HG03139 (cell line): ENCODE data around the gene KYAT1.
A peak's percentile ranks its signal among the peaks of the same experiment; 100 is the strongest.

ENCODE experiments used
- ATAC-seq: cut with Tn5 transposase; IDR thresholded peaks from one replicate; pipeline ENCODE4 v1.9.1; 2021; ENCODE audit not compliant: unreplicated experiment

KYAT1 gene

DNA sequence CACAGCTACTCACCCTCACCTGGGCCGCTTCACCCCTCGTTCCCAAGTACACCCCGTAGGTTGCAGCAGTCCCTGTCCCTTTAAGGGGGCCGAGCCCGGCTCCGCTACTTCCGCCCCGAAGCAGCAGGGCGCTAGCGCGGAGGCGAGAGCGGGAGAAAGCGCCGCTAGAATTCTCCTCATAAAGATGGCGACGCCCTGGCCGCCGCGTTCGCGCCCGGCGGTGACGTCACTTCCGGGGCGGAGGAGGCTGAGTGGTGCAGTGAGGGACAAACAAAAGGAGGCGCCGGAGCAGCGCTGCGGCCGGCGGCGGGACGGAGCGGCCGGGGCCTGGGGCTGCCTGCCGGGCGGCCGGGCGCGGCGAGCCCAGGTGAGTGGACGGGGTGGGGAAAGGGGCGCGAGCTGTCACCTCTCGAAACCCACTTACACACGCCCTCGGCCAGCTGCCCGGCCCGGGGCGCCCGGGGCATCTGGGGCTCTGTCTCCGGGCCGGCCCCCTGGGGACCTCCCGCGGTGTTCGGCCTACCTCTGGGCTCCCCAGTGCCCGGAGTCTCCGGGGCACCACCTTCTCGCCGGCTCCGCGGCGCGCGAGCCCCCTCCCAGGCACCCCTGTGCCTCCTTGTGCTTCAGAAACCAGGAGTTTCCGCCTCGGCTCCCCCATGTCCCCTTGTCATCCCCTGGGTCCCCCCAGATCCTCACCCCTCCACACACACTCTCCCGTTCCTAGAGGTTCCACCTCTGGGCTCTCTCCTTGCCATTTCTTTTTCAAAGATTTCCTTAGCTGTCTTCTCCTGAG lies at the start of gene KYAT1, which contains the start of gene LRRC8A:
KYAT1 (minus strand) TSS at position 67 of the 793 bp plus-strand sequence. CDS start 36,545 bp downstream, outside the sequence.
LRRC8A (plus strand) TSS at position 250 of the 793 bp plus-strand sequence. CDS start 25,032 bp downstream, outside the sequence.
- ATAC-seq = peak; percentile 85

DNA sequence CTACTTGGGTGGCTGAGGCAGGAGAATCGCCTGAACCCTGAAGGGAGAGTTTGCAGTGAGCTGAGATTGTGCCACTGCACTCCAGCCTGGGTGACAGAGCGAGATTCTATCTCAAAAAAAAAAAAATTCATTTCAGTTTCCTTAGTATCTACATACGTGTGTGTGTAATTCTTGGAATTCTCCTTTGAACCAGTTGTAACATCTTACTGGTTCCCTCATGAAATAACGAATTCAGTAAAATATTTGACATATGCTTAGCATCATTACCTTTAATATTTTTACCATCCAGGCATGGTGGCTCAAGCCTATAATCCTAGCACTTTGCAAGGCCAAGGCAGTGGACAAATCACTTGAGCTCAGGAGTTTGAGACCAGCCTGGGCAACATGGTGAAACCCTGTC lies 47.8 kb upstream of the KYAT1 start:
- no peak for ATAC-seq

DNA sequence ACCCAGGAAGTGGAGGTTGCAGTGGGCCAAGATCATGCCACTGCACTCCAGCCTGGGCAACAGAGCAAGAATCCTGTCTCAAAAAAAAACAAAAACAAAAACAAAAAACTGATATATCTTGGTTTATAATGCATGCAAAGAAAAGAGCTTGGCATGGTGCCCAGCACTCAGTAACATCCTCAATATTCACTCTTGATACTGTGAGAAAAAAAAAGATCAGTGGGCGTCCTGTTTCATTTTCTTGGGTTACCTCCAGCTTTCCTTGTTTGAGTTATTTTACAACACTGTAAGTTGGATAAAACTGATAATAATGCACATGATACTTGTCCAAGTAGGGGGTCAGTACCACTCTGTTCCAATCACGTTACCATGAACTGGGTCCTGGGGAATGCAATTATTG lies 46.9 kb upstream of the KYAT1 start:
- ATAC-seq = no peak

DNA sequence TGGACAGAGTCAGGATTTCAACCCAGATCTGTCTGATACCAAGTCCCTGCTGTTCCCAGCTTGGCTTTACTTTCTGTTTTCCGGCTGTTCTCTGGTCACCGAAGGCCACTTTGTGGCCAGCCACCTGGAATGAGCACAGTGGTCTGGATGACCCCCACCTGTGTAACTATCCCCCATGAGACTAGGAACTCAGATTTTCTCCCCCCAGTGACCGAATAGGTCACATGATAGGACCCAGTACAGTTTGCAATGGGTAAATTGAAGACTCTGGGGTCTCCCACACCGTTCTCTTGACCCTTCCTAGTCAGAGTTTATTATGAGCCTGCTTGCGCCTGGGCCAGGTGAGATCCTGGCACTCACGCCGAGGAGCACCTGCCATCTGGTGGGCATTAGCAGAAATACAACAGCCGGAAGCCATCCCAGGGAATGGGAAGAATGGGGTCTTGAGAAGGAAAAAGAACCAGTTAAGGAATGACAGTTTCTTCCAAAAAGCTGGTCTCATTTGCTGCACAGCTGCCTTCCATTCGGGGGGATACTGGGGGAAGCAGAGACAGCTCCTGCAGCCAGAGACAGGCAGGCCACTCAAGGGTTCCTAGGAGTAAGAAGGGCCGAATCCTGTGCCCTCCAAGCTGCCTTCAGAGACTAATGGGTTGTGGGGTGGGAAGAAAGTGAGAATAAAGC lies 46.1 kb upstream of the KYAT1 start:
- ATAC-seq = no peak

DNA sequence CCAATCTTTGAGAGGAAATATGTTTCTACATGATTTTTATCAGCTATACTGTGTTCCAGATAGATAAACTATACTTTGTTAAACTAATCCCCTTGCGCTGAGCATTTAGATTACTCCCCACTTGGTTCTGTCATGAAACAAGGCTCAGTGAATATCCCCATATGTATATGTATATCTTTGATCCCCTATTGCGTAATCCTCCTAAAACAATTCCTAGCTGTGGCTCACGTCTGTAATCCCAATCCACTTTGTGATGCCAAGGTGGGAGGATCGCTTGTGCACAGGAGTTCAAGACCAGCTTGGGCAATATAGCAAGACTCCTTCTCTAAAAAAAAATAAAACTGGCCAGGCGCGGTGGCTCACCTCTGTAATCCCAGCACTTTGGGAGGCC lies 41.7 kb upstream of the KYAT1 start:
- no peak for ATAC-seq

DNA sequence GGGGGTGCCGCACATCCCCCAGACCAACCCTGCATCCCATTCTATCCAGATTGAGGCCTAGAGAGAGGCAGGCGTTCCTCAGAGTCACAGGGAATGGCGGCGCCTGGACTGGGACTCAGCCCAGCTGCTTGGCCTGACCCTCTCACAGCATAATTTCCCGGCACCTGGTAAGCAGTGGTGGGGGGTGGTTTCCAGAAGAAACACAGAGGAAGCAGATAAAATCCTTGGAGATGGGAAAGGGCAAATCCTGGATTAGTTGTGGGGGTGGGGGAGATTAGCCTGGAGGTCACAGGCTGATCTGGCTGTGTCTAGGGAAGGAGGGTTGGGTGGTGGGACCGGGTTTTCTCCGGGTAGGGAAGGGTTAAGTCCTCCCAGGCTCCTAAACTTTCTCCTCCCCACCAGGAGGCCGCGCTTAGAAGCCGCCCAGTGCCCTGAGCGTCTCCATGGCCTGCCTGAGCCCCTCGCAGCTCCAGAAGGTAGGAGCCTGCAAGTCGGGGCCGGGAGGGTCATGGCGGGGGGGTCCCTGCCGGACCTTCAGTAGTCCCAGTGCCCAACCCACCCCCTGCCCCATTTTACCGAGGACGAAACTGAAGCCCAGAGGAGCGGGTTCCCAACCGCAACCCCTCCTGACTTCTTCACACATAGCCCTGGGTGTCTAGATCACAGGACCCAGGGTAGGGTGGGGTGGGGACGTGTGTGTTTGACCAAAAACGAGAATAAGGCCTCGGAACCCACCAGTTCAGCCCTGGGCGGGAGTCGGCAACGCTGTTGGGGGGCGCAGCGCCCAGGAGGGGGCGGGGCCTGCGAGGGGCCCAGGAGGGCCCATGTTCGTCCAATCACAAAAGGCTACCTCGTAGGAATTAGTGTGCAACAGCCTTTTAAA lies 40.4 kb upstream of the KYAT1 start:
- no peak for ATAC-seq

DNA sequence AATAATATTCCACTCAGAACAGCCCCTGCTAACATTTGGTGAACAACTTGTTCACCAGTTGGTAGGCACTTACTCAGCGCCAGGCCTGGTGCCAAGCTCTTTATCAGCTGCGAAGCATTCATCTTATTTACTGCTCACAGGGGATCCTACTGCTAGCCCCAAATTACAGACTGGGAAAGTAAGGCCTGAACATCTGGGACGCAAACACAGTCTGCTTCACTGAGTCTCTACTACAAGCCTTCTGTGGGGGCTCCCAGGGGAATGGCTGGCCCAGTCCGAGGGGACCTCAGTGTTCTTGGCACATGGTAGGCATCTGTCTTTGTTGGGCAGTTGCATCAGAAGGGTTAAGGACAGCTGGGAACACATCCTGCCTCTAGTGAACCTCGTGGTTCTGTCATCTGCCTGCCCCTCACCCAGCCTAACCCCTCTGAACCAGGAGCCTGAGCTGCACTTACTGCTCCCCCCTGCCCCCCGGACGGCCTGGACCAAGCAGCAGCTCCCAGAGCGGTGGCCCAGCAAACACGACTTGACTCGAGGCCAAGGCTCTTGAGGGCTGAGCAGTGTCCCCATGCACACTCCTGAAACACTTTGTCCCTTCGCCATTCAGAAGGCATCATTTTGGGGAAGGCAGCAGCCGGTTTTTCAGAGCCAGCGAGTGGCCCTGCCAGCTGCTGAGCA lies 38.8 kb upstream of the KYAT1 start, which contains the start of gene PHYHD1:
PHYHD1 (plus strand) TSS at position 602 of the 678 bp plus-strand sequence. CDS start 1,342 bp downstream, outside the sequence.
- ATAC-seq = no peak

DNA sequence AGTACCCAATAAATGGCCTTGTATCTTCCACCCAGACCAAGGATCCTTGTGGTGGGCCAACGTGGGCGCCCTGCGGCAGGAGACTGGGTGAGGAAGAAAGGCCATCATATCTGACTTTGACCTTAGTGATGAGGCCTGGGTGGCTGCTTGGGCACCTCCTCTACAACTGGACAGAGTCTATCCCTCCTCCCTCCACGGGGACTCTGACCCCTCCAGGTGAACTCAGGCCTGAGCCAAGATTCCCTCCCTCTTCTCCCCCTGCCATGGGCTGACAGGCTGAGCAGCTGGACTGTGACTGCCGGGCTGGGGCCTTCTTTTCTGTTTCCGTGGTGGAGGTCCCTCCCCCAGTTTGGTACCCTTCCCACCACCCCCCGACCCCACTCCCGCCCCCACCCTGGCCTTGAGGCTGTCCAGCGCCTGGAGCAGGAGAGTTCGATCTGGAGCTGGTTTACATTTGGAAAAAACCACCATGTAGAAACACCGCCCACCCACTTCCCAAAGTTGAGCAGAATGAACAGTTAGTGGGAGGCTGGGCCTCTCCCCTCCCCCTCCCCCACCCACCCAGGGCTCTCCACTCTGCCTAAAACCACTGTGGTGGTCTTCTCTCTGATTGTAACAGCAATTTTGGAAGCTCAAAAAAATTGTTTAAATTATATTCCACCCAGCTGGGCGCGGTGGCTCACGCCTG lies 37.8 kb upstream of the KYAT1 start:
- no peak for ATAC-seq

DNA sequence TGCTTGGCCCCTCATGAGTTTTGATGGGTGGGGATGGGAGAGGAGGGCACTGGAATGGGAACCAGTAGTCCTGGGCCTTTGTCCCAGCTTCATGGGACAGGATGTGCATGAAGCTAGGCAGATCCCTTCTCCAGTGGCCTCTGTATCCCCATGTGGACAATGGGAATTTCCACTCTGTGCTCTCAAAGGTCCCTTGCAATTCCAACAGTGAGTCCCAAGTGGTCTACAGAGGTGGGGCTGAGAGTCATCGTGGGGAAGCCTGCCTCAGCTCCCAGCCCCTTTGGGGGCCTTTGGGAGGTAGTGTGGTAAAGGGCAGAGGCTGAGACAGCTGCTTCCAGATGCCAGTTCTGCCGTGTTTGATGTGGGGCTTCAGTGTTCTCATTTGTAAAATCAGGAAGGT lies 37.2 kb upstream of the KYAT1 start:
- no peak for ATAC-seq

DNA sequence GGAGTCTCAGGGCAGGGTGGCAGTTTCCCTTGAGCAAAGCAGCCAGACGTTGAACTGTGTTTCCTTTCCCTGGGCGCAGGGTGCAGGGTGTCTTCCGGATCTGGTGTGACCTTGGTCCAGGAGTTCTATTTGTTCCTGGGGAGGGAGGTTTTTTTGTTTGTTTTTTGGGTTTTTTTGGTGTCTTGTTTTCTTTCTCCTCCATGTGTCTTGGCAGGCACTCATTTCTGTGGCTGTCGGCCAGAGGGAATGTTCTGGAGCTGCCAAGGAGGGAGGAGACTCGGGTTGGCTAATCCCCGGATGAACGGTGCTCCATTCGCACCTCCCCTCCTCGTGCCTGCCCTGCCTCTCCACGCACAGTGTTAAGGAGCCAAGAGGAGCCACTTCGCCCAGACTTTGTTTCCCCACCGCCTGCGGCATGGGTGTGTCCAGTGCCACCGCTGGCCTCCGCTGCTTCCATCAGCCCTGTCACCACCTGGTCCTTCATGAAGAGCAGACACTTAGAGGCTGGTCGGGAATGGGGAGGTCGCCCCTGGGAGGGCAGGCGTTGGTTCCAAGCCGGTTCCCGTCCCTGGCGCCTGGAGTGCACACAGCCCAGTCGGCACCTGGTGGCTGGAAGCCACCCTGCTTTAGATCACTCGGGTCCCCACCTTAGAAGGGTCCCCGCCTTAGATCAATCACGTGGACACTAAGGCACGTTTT lies 35.5 kb upstream of the KYAT1 start:
- no peak for ATAC-seq

DNA sequence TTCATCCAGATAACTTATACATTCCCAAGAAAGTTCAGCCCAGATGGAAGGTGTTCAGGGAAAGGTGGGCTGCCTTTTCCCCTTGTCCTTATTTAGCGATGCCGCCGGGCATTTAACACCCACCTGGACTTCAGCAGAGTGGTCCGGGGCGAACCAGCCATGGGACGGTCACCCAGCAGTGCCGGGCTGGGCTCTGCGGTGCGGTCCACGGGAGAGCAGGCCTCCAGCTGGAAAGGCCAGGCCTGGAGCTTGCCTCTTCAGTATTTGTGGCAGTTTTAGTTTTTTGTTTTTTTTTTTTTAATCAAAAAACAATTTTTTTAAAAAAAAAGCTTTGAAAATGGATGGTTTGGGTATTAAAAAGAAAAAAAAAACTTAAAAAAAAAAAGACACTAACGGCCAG lies 35.0 kb upstream of the KYAT1 start:
- ATAC-seq = no peak

DNA sequence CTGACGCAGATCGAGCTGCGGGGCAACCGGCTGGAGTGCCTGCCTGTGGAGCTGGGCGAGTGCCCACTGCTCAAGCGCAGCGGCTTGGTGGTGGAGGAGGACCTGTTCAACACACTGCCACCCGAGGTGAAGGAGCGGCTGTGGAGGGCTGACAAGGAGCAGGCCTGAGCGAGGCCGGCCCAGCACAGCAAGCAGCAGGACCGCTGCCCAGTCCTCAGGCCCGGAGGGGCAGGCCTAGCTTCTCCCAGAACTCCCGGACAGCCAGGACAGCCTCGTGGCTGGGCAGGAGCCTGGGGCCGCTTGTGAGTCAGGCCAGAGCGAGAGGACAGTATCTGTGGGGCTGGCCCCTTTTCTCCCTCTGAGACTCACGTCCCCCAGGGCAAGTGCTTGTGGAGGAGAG lies 34.5 kb upstream of the KYAT1 start:
- no peak for ATAC-seq

DNA sequence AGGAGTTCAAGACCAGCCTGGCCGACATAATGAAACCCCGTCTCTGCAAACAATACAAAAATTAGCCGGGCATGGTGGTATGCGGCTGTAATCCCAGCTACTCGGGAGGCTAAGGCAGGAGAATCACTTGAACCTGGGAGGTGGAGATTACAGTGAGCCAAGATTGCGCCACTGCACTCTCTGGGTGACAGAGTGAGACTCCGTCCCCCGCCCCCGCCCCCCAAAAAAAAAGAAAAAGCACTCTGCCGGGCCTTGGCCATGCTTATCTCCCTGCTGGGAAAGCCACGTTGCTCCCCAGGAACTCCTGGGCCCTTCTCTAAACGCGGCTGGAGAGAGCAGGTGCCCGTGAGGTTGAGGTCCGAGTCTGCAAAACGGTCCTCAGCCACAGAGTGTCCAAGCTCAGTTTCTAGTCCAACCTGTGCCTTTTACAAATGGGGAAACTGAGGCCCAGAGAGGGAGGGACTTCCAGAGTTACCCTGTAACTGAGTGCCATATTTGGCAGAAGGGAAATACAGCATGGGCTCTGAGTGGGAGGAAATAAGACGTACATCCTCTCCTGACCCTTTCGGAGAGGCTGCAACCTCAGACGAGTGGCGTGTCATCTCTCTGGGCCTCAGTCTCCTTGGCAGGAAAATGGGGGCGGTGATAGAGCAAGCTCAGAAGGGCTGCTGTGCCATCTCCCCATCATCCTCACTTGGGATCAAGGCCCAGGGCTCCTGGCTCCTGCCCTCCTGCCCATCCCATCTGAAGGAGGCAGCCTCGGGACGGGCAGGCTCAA lies 32.4 kb upstream of the KYAT1 start:
- ATAC-seq = no peak

DNA sequence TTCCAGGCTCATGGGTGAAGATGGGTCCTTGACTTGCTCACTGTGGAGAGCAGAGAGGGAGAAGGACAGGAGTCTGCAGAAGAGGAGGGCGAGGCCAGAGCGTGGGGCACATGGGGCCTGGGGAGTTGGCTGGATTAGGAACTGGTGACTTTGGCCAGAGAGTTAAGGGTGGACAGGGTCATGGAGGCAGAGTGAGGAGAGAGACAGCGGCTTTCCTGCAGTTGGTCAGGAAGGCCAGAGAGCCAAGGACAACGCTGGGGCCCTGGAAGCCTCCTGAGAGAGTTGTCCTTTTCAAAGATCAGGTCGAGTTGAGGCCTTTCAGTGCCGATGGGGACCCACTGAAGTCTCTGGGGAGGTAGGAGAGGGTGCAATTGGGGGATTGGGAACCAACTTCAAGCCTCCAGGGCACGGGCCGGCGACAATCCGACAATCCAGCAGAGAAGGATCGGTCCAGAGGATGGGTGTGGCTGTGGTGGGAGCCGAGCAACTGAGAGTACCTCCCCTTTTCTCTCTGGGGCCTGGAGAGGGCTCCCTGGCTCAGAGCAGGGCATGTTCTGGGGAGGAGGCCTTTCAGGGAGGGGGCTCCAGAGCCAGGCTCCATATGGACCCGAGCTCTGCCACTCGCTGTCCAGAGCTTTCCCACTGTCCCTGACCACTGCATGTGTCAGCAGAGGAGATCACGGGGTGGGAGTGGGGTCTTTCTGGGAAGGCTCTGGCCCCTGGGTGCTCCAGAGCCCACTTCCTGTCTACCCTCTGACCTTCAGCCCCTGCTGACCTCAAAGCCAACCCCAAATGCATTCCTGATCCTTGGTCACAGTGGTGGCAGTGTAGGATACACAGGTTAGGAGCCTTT lies 31.5 kb upstream of the KYAT1 start:
- no peak for ATAC-seq

DNA sequence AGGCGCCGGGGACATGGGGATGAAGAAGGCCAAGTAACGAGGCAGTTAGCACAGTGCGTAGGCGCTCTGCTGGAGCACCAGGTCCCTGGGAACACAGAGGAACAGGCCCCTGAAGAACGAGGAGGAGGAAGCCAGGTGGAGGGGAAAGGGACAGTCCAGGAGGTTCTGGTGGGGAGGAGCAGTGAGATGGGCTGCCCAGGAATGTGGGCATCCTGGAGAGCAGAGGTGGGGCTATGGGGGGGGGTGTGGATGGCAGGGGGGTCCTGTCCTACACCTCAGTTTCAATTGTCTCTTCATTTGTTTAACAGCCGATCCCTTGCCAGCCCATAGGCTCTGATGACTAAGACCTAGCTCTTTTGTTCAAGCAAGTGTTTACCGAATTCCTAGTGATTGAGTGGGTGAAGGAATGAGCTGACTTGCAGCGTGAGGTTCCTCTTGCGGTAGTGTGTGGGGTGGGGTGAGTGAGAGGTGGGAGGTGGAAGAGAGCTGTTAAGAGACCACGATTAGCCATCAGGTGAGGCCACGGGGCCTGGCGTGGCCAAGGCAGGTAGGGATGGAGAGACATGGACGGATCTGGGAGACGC lies 30.6 kb upstream of the KYAT1 start:
- no peak for ATAC-seq

DNA sequence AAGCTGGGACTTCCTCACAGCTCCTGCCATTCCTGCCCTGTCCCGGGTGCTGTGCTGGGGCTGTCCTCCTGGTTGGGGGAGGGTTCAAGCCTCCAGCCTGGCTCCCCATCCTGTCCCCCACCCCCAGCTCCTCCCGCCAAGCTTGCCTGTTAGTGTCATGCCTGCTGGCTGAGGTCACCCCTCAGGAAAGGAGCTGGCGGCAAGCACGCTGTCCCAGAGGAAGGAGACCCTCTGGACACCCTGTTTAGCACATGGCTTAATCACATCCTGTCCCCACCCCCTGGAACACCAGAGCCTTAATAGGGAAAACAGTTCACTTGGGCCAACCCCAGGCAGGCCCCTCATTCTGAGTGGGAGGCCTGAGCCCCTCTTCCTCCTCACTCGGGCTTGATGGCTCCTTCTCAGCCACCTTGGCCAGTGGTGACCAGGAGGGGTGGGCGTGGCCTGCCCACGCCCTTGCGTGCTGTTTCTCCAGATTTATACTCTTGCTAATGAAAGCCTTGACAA lies 29.8 kb upstream of the KYAT1 start:
- no peak for ATAC-seq

DNA sequence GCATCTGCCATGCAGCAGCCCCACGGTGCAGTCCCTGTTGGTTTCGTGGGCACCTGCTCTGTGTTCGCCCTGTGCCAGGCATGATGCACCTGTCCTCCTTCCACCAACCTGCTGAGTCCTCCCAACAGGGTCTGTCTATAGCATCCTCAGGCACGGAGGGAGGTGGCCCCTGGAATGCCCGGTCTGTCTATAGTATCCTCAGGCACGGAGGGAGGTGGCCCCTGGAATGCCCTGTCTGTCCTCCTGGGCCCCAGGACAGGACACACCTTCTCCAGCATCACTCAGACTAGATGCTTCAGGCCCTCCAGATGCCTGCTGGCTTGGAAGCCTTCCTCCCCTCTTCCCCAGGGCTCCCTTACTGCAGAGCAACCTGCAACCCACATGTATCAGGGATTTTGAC lies 29.2 kb upstream of the KYAT1 start:
- ATAC-seq = no peak
